A673 (cell line): ENCODE data around the gene PACSIN2. TPM values are rescaled to one million over a fixed set of nuclear protein-coding genes. Genes with fewer than 3 reads are reported as not detected.

Experiments
- BruUV-seq: library from RNA; stranded (reverse); fragments of 400-500 nt; replicated peaks from 2 replicates; lab custom pipeline; 2021; lab: Mats Ljungman, UMichigan
- CTCF ChIA-PET: fragments of 300-600 bp; sonication (Branson Sonifier 250); formaldehyde crosslinking; loops from one replicate; lab custom pipeline; 2022; ENCODE audit warnings: antibody characterized with exemption; lab: Charles Lee
- POLR2A ChIA-PET: fragments of 300-600 bp; sonication (Branson Sonifier 250); formaldehyde crosslinking; loops from one replicate; lab custom pipeline; 2022; ENCODE audit warnings: antibody characterized with exemption; ENCODE audit not compliant: low non-redundant PET; lab: Charles Lee
- DNase-seq: peaks from one replicate; pipeline ENCODE4 v3.0.0-alpha.2; 2015; ENCODE audit warnings: low spot score
- H3K27ac ChIP-seq: fragments of 200-600 bp; sonication (generic); 2 replicates; pipeline ENCODE4 v1.5.1; 2016; ENCODE audit warnings: mixed run types, low read depth, mild to moderate bottlenecking, mixed read lengths, antibody characterized with exemption, low read length; ENCODE audit not compliant: poor library complexity, severe bottlenecking
- H3K27me3 ChIP-seq: fragments of 200-600 bp; sonication (generic); replicated peaks from 2 replicates; pipeline ENCODE4 v1.6.1; 2017; ENCODE audit warnings: mixed run types, low read depth, mild to moderate bottlenecking, mixed read lengths, antibody characterized with exemption, low read length; ENCODE audit not compliant: insufficient read depth, poor library complexity
- H3K36me3 ChIP-seq: fragments of 200-600 bp; sonication (generic); 2 replicates; pipeline ENCODE4 v1.6.1; 2016; ENCODE audit warnings: mixed run types, mild to moderate bottlenecking, mixed read lengths, antibody characterized with exemption, low read length; ENCODE audit not compliant: insufficient read depth, poor library complexity, severe bottlenecking
- H3K4me1 ChIP-seq: fragments of 200-600 bp; sonication (generic); 2 replicates; pipeline ENCODE4 v1.6.1; 2017; ENCODE audit warnings: mixed run types, mild to moderate bottlenecking, mixed read lengths, antibody characterized with exemption, low read length; ENCODE audit not compliant: insufficient read depth, poor library complexity, severe bottlenecking
- H3K4me3 ChIP-seq: fragments of 200-600 bp; sonication (generic); 2 replicates; pipeline ENCODE4 v1.5.1; 2016; ENCODE audit warnings: low read depth, mixed run types, mild to moderate bottlenecking, mixed read lengths, low read length; ENCODE audit not compliant: poor library complexity, severe bottlenecking
- H3K9me3 ChIP-seq: fragments of 200-600 bp; sonication (generic); 2 replicates; pipeline ENCODE4 v1.6.1; 2016; ENCODE audit warnings: mixed run types, low read depth, mild to moderate bottlenecking, mixed read lengths, antibody characterized with exemption, low read length; ENCODE audit not compliant: poor library complexity, severe bottlenecking
- CTCF ChIP-seq: fragments of 300-800, 200-600 bp; sonication (generic); conservative IDR thresholded peaks from 2 replicates; pipeline ENCODE4 v1.5.1; 2017; ENCODE audit warnings: low read depth, mild to moderate bottlenecking, antibody characterized with exemption, low read length, moderate library complexity, mixed read lengths
- EZH2 ChIP-seq: fragments of 200-600 bp; sonication (generic); IDR thresholded peaks from 2 replicates; pipeline ENCODE4 v1.6.1; 2017; ENCODE audit warnings: borderline replicate concordance, low read depth, mild to moderate bottlenecking, mixed read lengths, antibody characterized with exemption, low read length; ENCODE audit not compliant: poor library complexity, severe bottlenecking
- intact Hi-C: fragments of 100-400 bp; cut with micrococcal nuclease; formaldehyde crosslinking; loops from one replicate; pipeline ENCODE4 v1.10.0; 2022; ENCODE audit not compliant: unreplicated experiment
- total RNA-seq: library from RNA; stranded (reverse); gene quantifications from 2 replicates; pipeline ENCODE4 v1.2.3, GENCODE V29; 2021

The PACSIN2 gene
- total RNA-seq, 1 experiment from 2014 or later: 51.8 TPM

GRCh38 chr22:42910221-42910942 lies 104.6 kb downstream of the PACSIN2 start:
- Histone ChIP-seq H3K27ac (no peak overlapping the region), H3K4me3 (no peak overlapping the region), H3K36me3 (no peaks in the 10 kb centered on the region), H3K9me3 (no peaks in the 10 kb centered on the region), H3K4me1 (peaks cover 6% of the 10 kb centered on the region), H3K27me3 (no peaks in the 10 kb centered on the region)
- DNase-seq: peak; percentile 41
- ChIA-PET CTCF (interaction anchor here (0.6 to 0.9 kb wide), 2 partner anchors 9 to 56 kb away, joined by 3 read pairs; no protein-coding TSS in a partner anchor), POLR2A (interaction anchor here (0.7 kb wide), 1 partner anchor 219 kb away, joined by 4 read pairs; no protein-coding TSS in a partner anchor)
- TF ChIP-seq EZH2 (no peak), CTCF (peak; percentile 49)
- no TSS peak for BruUV-seq
- intact Hi-C loops: no loop called here

- BruUV-seq: no TSS peak
- POLR2A ChIA-PET: interaction anchor here (0.6 to 0.7 kb wide), 2 partner anchors 218 to 550 kb away, joined by 3 to 4 read pairs; no protein-coding TSS in a partner anchor
- no peak overlapping the region for H3K27ac ChIP-seq
- peaks cover 6% of the 10 kb centered on the region for H3K4me1 ChIP-seq
- no peaks in the 10 kb centered on the region for H3K9me3 ChIP-seq
- H3K36me3 ChIP-seq: no peaks in the 10 kb centered on the region
- DNase-seq: no peak
- TF ChIP-seq EZH2 (no peak), CTCF (no peak)
- no peak overlapping the region for H3K4me3 ChIP-seq
- CTCF ChIA-PET: interaction anchor here (0.9 kb wide), 1 partner anchor 8 kb away, joined by 3 read pairs; no protein-coding TSS in a partner anchor
- no peaks in the 10 kb centered on the region for H3K27me3 ChIP-seq
- intact Hi-C loops: no loop called here
Observed at GRCh38 chr22:42909363-42910058, 105.4 kb downstream of the PACSIN2 start.

- Histone ChIP-seq H3K27me3 (no peaks in the 10 kb centered on the region), H3K36me3 (no peaks in the 10 kb centered on the region), H3K27ac (no peak overlapping the region), H3K4me3 (no peak overlapping the region), H3K4me1 (peaks cover 6% of the 10 kb centered on the region), H3K9me3 (no peaks in the 10 kb centered on the region)
- no TSS peak for BruUV-seq
- DNase-seq: no peak
- ChIA-PET CTCF (no interaction called here), POLR2A (no interaction called here)
- intact Hi-C loops: no loop called here
- TF ChIP-seq CTCF: no peak
- TF ChIP-seq EZH2: no peak
Observed at GRCh38 chr22:42908374-42908746, 106.6 kb downstream of the PACSIN2 start.
